Activated CD8-positive, alpha-beta memory T cell treated with anti-CD3 and anti-CD28 coated beads for 4 hours (primary cell): Measurements from ENCODE around the gene TIPIN.
"Not testable (repeated sequence)": the region's sequence is repeated elsewhere in the genome, so short reads cannot be mapped to it uniquely, and the experiment has no call there.

Experiments used
- DNase-seq, 2 donors: peaks; one replicate each; pipeline ENCODE4 v3.0.0-alpha.2; 2020; ENCODE audit warnings: low read depth in 2 of 2

The TIPIN gene

DNA sequence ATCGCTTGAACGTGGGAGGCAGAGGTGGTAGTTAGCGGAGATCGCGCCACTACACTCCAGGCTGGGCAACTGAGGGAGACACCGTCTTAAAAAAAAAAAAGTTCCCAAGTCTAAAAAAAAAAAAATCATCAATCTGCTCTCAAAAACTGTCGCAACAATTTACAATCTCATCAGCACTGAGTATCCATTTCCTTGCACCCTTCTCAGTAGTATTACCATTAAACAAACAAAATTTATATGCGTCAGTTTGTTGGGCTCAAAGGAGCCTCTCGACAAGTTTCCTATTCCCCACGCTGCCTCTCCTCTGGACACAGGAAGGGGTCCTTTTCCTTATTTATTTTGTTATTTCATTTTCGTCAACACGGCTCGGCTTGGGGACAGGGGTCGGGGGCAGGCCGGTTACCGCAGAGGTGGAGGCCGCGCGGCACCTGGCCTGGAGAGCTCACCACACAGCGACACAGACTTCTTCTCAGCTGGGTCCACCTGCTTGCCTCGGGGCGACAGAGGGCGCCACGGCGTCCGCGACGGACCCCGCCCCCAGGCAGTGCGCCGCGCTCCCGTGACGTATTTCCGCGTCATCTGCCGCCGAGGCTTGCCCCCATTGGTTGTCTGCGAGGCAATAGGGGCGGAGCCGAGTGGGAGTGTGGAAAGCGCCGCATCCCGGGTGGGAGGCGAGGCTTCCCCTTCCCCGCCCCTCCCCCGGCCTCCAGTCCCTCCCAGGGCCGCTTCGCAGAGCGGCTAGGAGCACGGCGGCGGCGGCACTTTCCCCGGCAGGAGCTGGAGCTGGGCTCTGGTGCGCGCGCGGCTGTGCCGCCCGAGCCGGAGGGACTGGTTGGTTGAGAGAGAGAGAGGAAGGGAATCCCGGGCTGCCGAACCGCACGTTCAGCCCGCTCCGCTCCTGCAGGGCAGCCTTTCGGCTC, 30.0 kb upstream of the TIPIN start, which contains the start of gene MAP2K1:
Gene MAP2K1, plus strand, starts transcription at position 709 of the 920 bp plus-strand sequence. CDS start 436 bp downstream, outside the sequence.
- DNase-seq = peak; percentile 97 to 98

DNA sequence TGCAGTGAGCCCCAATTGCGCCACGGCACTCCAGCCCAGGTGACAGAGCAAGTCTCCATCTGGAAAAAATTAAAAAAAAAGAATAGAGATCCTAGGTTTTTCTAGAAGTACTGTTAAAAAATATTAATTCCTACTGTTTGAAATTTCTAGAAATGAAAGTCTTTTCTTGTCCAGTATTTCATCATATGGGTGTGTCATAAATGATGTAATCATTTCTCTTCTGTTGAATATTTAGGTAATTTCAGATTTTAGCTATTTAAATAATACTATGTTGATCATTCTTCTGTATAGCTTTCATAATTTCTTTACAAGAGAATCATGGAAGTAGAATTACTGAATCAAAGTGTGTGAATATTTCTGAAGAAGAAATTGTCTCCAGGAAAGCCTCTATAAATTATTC, 24.9 kb upstream of the TIPIN start:
- not testable (repeated sequence) for DNase-seq

DNA sequence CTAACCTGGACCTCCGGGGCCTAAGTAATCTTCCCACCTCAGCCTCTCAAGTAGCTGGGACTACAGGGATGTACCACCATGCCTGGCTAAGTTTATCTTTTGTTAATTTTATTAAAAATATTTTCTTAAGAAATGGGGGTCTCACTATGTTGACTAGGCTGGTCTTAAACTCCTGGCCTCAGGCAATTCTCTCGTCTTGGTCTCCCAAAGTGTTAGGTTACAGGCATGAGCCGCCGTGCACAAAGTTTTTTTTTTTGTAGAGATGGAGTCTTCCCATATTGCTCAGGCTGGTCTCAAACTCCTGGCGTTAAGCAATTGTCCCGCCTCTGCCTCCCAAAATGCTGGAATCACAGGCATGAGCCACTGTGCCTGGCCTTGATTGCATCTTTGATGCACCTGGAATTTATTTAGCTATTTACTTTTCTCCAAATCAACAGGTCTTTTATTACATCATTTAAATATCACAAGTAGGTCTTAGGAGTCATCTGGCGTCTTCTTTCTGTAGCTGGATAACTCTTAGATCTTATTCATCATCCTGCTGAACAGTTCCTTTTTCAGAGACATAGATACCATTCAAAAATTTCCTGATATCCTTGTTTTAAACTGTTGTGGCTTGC, 22.4 kb upstream of the TIPIN start:
- DNase-seq = no peak

DNA sequence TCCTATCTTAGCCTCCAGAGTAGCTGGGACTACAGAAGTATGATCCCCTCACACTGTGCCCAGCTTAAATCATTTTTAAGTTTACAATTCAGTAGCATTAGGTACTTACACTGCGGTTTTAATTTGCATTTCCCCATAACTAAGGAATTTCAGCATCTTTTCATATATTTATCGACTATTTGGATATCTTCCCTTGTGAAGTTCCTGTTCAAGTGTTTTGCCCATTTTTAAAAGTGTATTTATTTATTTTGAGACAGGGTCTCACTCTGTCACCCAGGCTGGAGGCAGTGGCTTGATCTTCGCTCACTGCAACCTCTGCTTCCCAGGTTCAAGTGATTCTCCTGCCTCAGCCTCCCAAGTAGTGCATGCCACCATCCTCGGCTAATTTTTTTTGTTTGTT, 17.7 kb upstream of the TIPIN start:
- DNase-seq = no peak

DNA sequence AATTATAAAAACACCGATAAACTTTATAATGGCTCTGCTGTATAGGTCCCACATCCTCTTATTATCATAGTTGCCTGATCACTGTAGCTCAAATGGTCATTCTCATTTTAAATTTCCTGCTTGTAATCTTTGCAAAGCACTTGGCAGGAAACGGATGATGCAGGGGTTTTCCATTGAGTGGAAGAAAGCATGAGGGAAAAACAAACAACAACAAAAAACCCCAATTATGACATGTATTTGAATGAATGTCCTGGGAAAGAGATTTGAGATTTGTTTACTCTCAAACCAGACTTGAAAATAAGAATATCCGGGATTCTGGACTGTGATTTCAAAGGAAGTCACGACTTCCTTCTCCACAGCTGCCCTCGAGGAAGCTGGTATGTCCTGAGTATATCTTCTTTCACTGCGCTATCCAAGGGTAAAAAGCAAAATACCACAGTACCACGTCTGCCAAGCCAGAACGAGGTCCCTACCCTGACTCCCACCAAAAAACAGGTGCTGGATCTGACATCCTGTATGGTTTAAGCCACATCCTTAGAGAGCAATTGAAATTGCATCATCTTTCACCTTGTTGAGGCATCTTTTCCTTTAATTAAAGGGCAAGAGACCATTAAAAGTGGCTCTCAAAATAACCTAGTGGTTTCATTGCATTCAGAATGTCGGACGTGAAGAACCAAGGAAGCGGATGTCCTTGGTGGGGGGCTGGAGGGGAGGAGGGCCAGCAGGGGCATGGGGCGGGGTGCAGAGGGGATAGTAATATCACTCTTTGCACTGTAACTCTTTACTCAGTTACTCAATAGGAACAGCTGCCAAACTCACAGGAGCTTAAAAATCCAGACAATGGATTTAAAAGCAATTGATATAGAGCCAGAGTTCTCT, 13.5 kb upstream of the TIPIN start:
- DNase-seq = no peak

DNA sequence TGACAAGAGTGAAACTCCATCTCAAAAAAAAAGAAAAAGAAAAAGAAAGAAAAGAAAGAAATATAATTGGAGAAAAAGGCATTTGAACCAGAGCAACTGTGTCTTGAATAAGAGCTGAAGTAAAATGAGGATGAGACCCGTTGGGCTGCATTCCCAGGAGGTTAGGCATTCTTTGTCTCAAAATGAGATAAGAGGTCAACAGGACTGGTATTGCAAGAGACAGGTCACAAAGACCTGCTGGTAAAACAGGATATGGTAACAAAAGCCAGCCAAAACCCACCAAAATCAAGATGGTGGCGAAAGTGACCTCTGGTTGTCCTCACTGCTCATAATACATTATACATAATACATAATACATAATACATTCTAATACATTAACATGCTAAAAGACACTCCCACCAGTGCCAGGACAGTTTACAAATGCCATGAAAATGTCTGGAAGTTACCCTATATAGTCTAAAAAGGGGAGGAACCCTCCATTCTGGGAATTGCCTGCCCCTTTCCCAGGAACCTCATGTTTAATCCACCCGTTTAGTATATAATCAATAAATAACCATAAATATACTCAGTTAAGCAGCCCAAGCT, 8.6 kb upstream of the TIPIN start:
- DNase-seq = no peak

DNA sequence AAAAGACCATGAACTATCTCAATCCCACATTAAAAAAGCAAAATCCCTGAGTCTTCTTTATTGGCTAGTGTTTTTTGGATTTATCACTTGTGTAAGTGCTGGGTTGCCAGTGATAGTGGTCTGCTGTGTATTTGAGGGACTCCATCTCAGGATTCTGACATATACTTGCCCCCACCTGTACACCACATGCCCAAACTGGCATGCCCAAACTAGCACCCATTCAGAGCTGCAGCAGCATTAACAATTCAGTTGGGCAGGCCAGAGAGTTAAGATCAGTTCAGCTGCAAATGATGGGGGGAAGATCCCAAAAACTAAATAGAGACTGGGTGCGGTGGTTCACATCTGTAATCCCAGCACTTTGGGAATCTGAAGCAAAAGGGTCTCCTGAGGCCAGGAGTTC, 6.3 kb upstream of the TIPIN start:
- DNase-seq = no peak

DNA sequence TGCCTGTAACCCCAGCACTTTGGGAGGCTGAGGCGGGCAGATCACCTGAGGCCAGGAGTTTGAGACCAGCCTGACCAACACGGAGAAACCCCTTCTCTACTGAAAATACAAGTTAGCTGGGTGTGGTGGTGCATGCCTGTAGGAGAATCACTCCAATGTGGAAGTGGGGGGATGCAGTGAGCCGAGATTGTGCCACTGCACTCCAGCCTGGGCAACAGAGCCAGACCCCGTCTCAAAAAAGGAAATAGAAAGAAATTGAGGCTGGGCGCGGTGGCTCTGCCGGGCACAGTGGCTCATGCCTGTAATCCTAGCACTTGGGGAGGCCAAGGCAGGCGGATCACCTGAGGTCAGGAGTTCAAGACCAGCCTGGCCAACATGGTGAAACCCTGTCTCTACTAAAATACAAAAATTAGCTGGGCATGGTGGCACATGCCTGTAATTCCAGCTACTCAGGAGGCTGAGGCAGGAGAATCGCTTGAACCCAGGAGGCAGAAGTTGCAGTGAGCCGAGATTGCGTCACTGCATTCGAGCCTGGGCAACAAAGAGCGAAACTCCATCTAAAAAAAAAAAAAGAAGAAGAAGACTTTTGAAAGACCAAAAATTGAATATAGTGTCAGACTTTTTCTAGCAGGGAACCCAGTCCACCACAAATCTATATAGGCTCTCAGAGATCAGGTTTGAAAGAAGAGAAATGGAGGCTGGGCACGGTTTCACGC, 5.4 kb upstream of the TIPIN start:
- not testable (repeated sequence) for DNase-seq

DNA sequence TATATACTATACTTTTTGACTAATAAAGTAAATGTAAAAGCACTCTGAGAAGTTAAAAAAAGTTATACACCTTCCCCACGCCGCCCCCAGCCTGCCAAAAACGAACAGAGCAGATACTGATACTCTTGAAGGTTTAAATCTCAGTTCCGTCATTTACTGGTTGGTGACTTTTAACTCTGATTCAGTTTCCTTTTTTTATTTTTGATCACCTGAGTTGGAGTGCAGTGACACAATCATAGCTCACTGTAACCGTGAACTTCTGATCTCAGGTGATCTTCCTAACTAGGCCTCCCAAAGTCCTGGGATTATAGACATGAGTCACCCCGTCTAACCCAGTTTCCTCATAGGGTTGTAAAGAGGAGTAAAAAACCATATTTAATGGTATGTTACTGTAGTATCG, 3.3 kb upstream of the TIPIN start:
- DNase-seq = no peak

DNA sequence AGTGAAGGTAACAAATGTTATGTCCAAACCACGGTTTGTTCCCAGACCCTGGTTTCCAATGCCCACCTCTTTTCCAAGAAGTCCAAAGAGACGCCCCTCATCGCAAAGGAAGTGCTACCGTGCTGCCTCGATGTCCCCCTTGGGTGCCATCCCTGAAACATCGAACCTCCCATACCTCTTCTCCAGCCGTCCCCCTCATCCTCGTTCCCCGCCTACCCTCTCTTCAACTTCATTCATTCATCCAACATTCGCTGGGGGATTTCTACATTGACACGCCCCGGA, 467 bp downstream of the TIPIN start:
- no peak for DNase-seq

DNA sequence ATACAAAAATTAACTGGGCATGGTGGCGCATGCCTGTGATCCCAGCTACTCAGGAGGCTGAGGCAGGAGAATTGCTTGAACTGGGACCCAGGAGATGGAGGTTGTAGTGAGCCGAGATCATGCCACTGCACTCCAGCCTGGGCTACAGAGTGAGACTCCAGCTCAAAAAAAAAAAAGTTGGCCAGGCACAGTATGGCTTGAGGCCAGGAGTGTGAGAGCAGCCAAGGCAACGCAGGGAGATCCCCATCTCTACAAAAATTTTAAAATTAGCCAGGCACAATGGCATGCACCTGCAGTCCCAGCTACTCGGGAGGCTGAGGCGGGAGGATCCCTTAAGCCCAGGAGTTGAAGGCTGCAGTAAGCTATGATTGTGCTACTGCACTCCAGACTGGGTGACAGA, 8.0 kb downstream of the TIPIN start:
- not testable (repeated sequence) for DNase-seq

DNA sequence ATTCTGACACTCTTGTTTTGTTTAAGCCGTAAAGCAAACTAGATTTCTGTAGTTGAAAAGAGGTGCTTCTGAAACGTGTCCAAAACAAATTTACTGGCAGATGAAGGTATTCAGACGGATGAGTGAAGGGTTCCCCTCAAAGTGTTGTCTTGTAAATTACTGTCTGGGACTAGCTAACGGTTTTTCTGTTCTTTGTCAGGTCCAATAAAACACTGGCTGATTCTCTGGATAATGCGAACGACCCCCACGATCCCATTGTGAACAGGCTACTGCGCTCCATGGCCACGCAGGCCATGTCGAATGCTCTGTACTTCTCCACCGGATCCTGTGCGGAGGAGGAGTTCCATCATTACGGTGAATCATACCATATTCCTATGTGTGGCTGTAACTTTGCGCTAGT, 27.7 kb downstream of the TIPIN start:
- DNase-seq = no peak

DNA sequence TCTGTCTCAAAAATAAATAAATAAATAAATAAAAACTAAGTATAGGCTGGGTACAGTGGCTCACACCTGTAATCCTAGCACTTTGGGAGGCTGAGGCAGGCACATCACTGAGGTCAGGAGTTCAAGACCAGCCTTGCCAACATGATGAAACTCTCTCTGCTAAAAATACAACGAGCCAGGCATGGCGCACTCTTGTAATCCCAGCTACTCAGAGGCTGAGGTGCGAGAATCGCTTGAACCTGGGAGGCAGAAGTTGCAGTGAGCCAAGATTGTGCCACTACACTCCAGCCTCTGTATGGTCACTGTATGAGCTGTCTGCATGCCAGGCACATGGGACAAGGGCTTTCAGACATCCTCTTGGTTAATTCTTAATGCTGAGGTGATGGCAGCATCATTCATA, 28.7 kb downstream of the TIPIN start:
- DNase-seq = no peak

DNA sequence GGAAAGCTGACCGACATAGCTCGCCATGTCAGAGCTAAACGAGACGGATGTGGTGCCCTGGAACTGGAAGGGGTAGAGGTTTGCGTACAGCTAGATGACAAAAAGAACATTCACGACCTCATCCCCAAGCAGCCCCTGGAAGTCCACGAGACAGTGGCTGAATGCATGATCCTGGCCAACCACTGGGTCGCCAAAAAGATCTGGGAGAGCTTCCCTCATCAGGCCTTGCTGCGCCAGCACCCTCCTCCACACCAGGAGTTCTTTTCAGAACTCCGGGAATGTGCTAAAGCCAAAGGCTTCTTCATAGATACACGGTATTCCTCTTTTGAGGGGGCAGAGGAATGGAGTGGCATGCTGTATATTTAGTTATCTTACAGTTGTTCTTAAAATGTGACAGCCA, 30.4 kb downstream of the TIPIN start:
- no peak for DNase-seq

DNA sequence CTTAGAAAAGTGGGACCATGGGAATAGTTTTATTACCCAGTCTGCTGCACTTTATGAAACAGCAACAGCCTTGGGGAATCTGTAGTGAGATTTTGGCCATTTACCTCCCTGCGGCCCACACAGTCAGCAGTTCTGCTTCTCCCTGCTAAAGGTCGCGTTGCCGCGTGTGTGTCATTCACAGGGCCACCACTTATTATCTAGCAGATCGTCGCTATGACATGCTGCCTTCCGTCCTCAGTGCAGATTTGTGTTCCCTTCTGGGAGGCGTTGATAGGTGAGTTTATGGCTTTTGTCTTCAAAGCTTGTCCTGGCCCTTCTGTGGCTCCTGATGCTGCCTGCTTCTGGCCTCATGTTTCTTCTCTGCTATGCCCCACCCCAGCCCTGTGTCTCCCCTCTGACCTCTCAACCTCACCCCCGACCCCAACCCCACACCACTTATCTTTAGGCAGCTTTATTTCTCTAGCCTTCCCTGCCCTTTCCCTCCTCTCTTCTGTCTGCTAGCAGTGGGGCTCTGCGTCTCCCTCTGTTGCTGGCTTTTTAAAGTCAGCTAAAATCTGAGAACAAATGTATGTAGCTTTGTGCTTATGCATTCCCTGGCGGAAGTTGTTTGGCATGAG, 33.1 kb downstream of the TIPIN start:
- no peak for DNase-seq

DNA sequence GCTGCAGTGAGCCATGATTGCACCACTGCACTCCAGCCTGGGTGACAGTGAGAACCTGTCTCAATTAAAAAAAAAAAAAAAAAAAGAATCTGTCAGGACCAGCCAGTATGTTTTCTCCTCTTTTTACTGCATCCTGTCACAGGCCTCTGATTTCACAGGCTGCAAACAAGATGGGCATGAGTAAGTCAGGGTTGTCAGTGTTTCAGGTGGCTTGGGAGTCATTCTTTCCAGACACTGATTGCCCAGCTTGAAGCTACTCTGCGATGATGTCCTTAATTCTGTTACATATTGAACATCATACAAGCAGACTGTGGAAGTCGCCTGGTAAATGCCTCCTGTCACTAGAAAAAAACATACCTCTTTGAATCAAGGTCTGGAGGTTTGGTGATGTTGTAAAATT, 44.3 kb downstream of the TIPIN start:
- DNase-seq = no peak

DNA sequence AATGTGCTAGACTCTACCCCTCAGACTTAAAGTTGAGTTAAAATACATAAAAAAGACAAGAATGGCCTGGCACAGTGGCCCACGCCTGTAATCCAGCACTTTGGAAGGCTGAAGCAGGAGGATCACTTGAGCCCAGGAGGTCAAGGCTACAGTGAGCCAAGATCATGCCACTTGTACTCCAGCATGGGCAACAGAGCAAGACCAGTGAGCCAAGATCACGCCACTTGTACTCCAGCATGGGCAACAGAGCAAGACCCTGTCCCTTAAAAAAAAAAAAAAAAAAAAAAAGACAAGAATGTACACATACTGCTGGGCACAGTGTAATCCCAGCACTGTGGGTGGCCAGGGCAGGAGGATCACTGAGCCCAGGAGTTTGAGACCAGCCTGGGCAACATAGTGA, 45.7 kb downstream of the TIPIN start:
- no peak for DNase-seq

DNA sequence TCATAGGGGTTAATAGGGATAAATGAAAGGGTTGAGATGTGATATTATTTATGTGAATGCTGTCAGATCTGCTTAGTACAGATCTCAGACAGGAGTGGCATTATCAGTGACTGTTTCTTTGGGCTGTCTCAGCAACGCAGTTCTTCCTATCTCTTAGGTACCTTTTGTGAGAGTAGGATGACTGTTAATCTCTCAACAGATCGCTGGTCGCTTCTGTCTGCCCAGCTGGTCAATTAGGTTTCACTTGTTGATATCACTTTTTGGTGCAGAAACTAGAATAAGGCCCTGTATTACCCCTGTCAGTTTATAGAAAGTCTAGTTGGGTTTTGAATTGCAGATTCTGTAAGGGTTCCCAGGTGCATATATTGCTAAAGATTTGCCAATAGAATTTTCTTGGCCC, 46.7 kb downstream of the TIPIN start:
- DNase-seq = no peak

DNA sequence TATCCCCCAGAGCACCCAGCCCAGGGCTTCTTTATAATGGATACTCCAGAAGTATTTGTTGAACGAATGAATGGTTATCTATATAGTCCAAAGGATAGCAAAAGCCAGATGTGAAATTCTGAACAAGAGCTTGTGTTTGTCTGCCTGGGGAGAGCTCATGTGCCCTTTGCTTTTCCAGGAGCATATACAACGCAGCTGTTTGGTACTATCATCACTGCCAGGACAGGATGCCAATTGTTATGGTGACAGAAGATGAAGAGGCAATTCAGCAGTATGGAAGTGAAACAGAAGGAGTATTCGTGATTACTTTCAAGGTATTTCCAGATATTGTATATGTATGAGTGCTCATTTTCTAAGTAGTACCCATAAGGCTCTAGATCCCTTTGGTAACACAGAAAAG, 48.0 kb downstream of the TIPIN start:
- DNase-seq = no peak

DNA sequence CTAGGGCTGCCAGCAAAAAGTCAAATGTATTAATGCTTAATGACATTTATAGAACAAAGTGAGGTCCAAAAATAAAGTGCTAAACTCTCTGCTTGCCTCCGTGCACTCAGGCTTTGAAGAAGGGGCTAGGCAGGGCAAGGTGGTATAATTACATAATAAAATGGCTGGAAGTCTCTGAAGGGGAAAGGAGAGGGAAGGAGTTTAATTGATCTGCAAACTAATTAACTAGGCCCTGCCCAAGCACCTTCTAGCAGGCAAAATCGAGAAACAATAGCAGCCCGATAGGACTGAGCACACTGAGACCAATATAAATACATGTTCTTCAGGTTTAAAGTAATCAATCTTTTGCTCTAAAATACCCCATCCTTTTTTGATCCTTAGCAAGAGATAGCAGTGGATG, 50.1 kb downstream of the TIPIN start:
- no peak for DNase-seq

DNA sequence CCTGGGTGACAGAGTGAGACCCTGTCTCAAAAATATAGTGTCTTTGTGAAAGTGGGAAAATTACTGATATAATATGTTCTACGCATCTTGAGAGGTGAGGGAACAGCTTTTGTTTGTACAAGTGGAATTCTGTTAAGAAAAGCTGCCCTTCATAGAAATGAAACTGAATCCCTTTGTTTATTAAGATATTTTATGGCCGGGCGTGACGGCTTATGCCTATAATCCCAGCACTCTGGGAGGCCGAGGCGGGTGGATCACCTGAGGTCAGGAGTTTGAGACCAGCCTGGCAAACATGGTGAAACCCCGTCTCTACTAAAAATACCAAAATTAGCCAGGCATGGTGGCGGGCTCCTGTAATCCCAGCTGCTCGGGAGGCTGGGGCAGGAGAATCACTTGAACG, 52.1 kb downstream of the TIPIN start:
- not testable (repeated sequence) for DNase-seq
